ENCODE data around the gene BNC2. TPM values are rescaled to one million over a fixed set of nuclear protein-coding genes. Genes with fewer than 3 reads are reported as not detected.
A peak's percentile ranks its signal among the peaks of the same experiment; 100 is the strongest.

The BNC2 gene
- total RNA-seq, 1 experiment from 2014 or later = 43.6 TPM

DNA sequence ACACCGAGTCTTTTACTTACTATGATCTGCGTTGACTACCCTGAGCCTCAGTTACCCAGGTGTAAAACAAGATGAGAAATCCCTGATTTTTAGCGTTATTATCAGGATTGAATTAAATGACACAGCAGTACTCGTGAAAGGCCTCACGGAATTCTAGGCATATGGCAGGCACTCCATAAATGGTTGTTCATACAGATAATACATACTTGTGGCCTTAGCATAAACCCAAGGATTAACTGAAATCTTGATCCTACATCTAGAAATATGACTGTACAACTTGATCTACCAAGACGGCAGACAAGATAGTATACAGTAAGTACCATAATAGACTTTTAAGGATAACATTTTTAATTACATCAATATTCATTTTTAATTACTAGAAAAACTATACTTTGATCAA lies 409.8 kb downstream of the BNC2 start:
- peak overlapping the region in 2 of 3 experiments; percentile 35 to 38; a peak in 1 of 7 replicates for H3K27ac Mint-ChIP-seq
- Histone ChIP-seq H3K9me3 (ENCODE audit: control insufficient read depth, low read depth, low read length) (no peaks in the 10 kb centered on the region), H2BK12ac (ENCODE audit: insufficient read length, low read depth, low read length) (no peak overlapping the region), H3K27ac (ENCODE audit: insufficient read length, low read depth, low read length) (no peak overlapping the region), H2BK15ac (ENCODE audit: low read depth, low read length) (no peak overlapping the region), H2BK120ac (ENCODE audit: low read depth, low read length, poor library complexity, severe bottlenecking) (peak overlapping the region; percentile 39), H3K4ac (ENCODE audit: low read depth, low read length) (no peak overlapping the region), H3K79me1 (ENCODE audit: insufficient read depth, low read depth, low read length, poor library complexity, severe bottlenecking) (no peaks in the 10 kb centered on the region), H3K23me2 (ENCODE audit: insufficient read length, low read depth, low read length, poor library complexity, severe bottlenecking) (no peaks in the 10 kb centered on the region), H3K79me2 (ENCODE audit: insufficient read depth, low read length) (no peaks in the 10 kb centered on the region), H4K91ac (ENCODE audit: insufficient read length, low read depth, low read length) (no peak overlapping the region), H3K4me1 (ENCODE audit: insufficient read depth, low read length) (peaks cover 2% of the 10 kb centered on the region; the same call in 1 of the 2 replicates), H2AK5ac (ENCODE audit: insufficient read length, low read length) (no peak overlapping the region), H2BK5ac (ENCODE audit: insufficient read length, low read length) (no peak overlapping the region), H2AFZ (ENCODE audit: low read length) (no peak overlapping the region), H4K5ac (ENCODE audit: insufficient read length, low read depth, low read length) (no peak overlapping the region), H4K20me1 (ENCODE audit: control insufficient read depth, insufficient read depth, insufficient read length) (no peaks in the 10 kb centered on the region), H3K18ac (ENCODE audit: insufficient read length, low read depth, low read length) (no peak overlapping the region), H3K56ac (ENCODE audit: insufficient read length, low read depth, low read length) (no peak overlapping the region), H3K9ac (ENCODE audit: extremely low read depth, insufficient read length, low read length) (no peak overlapping the region), H3K27me3 (ENCODE audit: insufficient read depth, low read length) (no peaks in the 10 kb centered on the region), H4K8ac (replicated peaks; ENCODE audit: insufficient read length, low read depth, low read length) (no peak overlapping the region), H3K14ac (ENCODE audit: insufficient read depth, low read length) (no peak overlapping the region), H3T11ph (ENCODE audit: low read length) (no peak overlapping the region), H3K4me2 (ENCODE audit: insufficient read depth, insufficient read length, low read length) (no peak overlapping the region), H3K23ac (ENCODE audit: insufficient read length, low read depth, low read length) (no peak overlapping the region), H2BK20ac (ENCODE audit: low read depth, low read length, poor library complexity, severe bottlenecking) (no peak overlapping the region)
- H3K36me3 Mint-ChIP-seq (ENCODE audit: insufficient read depth in 1 of 3, low read depth in 3 of 3) = no peaks in the 10 kb centered on the region
- peaks cover 51 to 66% of the 10 kb centered on the region in 2 experiments for H3K4me1 Mint-ChIP-seq
- no peaks in the 10 kb centered on the region for H3K27me3 Mint-ChIP-seq (ENCODE audit: low read depth)
- TF ChIP-seq, protein P1, sequence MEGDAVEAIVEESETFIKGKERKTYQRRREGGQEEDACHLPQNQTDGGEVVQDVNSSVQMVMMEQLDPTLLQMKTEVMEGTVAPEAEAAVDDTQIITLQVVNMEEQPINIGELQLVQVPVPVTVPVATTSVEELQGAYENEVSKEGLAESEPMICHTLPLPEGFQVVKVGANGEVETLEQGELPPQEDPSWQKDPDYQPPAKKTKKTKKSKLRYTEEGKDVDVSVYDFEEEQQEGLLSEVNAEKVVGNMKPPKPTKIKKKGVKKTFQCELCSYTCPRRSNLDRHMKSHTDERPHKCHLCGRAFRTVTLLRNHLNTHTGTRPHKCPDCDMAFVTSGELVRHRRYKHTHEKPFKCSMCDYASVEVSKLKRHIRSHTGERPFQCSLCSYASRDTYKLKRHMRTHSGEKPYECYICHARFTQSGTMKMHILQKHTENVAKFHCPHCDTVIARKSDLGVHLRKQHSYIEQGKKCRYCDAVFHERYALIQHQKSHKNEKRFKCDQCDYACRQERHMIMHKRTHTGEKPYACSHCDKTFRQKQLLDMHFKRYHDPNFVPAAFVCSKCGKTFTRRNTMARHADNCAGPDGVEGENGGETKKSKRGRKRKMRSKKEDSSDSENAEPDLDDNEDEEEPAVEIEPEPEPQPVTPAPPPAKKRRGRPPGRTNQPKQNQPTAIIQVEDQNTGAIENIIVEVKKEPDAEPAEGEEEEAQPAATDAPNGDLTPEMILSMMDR (conservative IDR thresholded peaks at IDR 0.05) = no peak
- no peak overlapping the region for H3K4me3 Mint-ChIP-seq
- no peaks in the 10 kb centered on the region for H3K9me3 Mint-ChIP-seq
- no CpG with 5 or more reads among the region's 6 CpGs for WGBS (ENCODE audit: extremely low coverage, insufficient read length, low lambda C conversion rate)
- no peak for DNase-seq

Measured in H9 (cell line).